Measurements from ENCODE around the gene HNF1B. TPM values are rescaled to one million over a fixed set of nuclear protein-coding genes. Genes with fewer than 3 reads are reported as not detected.

The HNF1B gene
- total RNA-seq, 1 donor: not detected

GRCh38 chr17:37697381-37697780 is 47.5 kb downstream of the HNF1B start:
- no peak overlapping the region for H3K4me3 ChIP-seq (ENCODE audit: insufficient read depth, low read length)

GRCh38 chr17:37696366-37696765 is 48.5 kb downstream of the HNF1B start:
- no peak overlapping the region for H3K4me3 ChIP-seq (ENCODE audit: insufficient read depth, low read length)
- no peak overlapping the region for H2AFZ ChIP-seq (ENCODE audit: low read length)
- H3K27ac ChIP-seq (ENCODE audit: low read depth, low read length): no peak overlapping the region
- no peaks in the 10 kb centered on the region for H3K4me1 ChIP-seq (ENCODE audit: insufficient read depth, low read length)
- DNase-seq (ENCODE audit: insufficient read length, low spot score, missing footprints): no peak
- no peak for TF ChIP-seq CTCF (IDR thresholded peaks at IDR 0.05; ENCODE audit: extremely low read depth, low read depth, low read length)
- H3K79me2 ChIP-seq (ENCODE audit: insufficient read depth, low read length): no peaks in the 10 kb centered on the region
- H3K9me3 ChIP-seq (ENCODE audit: low read depth, low read length): no peaks in the 10 kb centered on the region
- no peaks in the 10 kb centered on the region for H3K36me3 ChIP-seq (ENCODE audit: insufficient read depth, low read length)
- no peaks in the 10 kb centered on the region for H4K20me1 ChIP-seq (ENCODE audit: insufficient read depth, low read length)
- peaks cover 14% of the 10 kb centered on the region for H3K27me3 ChIP-seq (ENCODE audit: insufficient read depth, low read length)
- H3K4me2 ChIP-seq (ENCODE audit: insufficient read depth, low read length): no peak overlapping the region

More at GRCh38 chr17:37697381-37697780, 47.5 kb downstream of the HNF1B start:
- no peaks in the 10 kb centered on the region for H3K79me2 ChIP-seq (ENCODE audit: insufficient read depth, low read length)
- H3K27me3 ChIP-seq (ENCODE audit: insufficient read depth, low read length): peaks cover 9% of the 10 kb centered on the region
- no peaks in the 10 kb centered on the region for H3K36me3 ChIP-seq (ENCODE audit: insufficient read depth, low read length)
- H3K9me3 ChIP-seq (ENCODE audit: low read depth, low read length): no peaks in the 10 kb centered on the region
- no peak for DNase-seq (ENCODE audit: insufficient read length, low spot score, missing footprints)
- no peaks in the 10 kb centered on the region for H4K20me1 ChIP-seq (ENCODE audit: insufficient read depth, low read length)
- H3K27ac ChIP-seq (ENCODE audit: low read depth, low read length): no peak overlapping the region
- no peak for TF ChIP-seq CTCF (IDR thresholded peaks at IDR 0.05; ENCODE audit: extremely low read depth, low read depth, low read length)
- H3K4me1 ChIP-seq (ENCODE audit: insufficient read depth, low read length): no peaks in the 10 kb centered on the region
- H2AFZ ChIP-seq (ENCODE audit: low read length): no peak overlapping the region
- no peak overlapping the region for H3K4me2 ChIP-seq (ENCODE audit: insufficient read depth, low read length)

- H3K4me1 ChIP-seq (ENCODE audit: insufficient read depth, low read length): no peaks in the 10 kb centered on the region
- H2AFZ ChIP-seq (ENCODE audit: low read length): no peak overlapping the region
- H4K20me1 ChIP-seq (ENCODE audit: insufficient read depth, low read length): no peaks in the 10 kb centered on the region
- no peak for DNase-seq (ENCODE audit: insufficient read length, low spot score, missing footprints)
- no peaks in the 10 kb centered on the region for H3K9me3 ChIP-seq (ENCODE audit: low read depth, low read length)
- peaks cover 15% of the 10 kb centered on the region for H3K27me3 ChIP-seq (ENCODE audit: insufficient read depth, low read length)
- H3K79me2 ChIP-seq (ENCODE audit: insufficient read depth, low read length): no peaks in the 10 kb centered on the region
- no peak overlapping the region for H3K4me2 ChIP-seq (ENCODE audit: insufficient read depth, low read length)
- H3K27ac ChIP-seq (ENCODE audit: low read depth, low read length): no peak overlapping the region
- H3K36me3 ChIP-seq (ENCODE audit: insufficient read depth, low read length): no peaks in the 10 kb centered on the region
- TF ChIP-seq CTCF (IDR thresholded peaks at IDR 0.05; ENCODE audit: extremely low read depth, low read depth, low read length): no peak
- no peak overlapping the region for H3K4me3 ChIP-seq (ENCODE audit: insufficient read depth, low read length)
These were observed 49.1 kb downstream of the HNF1B start for GRCh38 chr17:37695726-37696125.

- Histone ChIP-seq H3K27me3 (ENCODE audit: insufficient read depth, low read length) (peaks cover 19% of the 10 kb centered on the region), H3K27ac (ENCODE audit: low read depth, low read length) (no peak overlapping the region), H2AFZ (ENCODE audit: low read length) (no peak overlapping the region), H4K20me1 (ENCODE audit: insufficient read depth, low read length) (no peaks in the 10 kb centered on the region), H3K4me1 (ENCODE audit: insufficient read depth, low read length) (no peaks in the 10 kb centered on the region), H3K9me3 (ENCODE audit: low read depth, low read length) (no peaks in the 10 kb centered on the region), H3K4me2 (ENCODE audit: insufficient read depth, low read length) (no peak overlapping the region), H3K4me3 (ENCODE audit: insufficient read depth, low read length) (no peak overlapping the region), H3K36me3 (ENCODE audit: insufficient read depth, low read length) (no peaks in the 10 kb centered on the region), H3K79me2 (ENCODE audit: insufficient read depth, low read length) (no peaks in the 10 kb centered on the region)
- TF ChIP-seq CTCF (IDR thresholded peaks at IDR 0.05; ENCODE audit: extremely low read depth, low read depth, low read length): no peak
- no peak for DNase-seq (ENCODE audit: insufficient read length, low spot score, missing footprints)
These were observed 50.1 kb downstream of the HNF1B start for GRCh38 chr17:37694734-37695133.

Measured in osteoblast (primary cell).